K562 (cell line): ENCODE measurements around the gene SMIM36. TPM values are rescaled to one million over a fixed set of nuclear protein-coding genes. Genes with fewer than 3 reads are reported as not detected.

Experiments used
- ARID4B ChIP-seq: sonication (generic); formaldehyde crosslinking; IDR thresholded peaks from 2 replicates; pipeline ENCODE4 v1.8.0; 2022; ENCODE audit warnings: mild to moderate bottlenecking, missing genetic modification reagents
- CLOCK ChIP-seq: fragments of 250-450 bp; sonication (Bioruptor Pico); IDR thresholded peaks from 2 replicates; pipeline ENCODE4 v1.4.0; 2020; ENCODE audit warnings: mild to moderate bottlenecking, moderate library complexity, borderline replicate concordance
- EWSR1 ChIP-seq: fragments of 450-650 bp; IDR thresholded peaks from 2 replicates; pipeline ENCODE4 v1.6.1; 2018; ENCODE audit warnings: borderline replicate concordance, mild to moderate bottlenecking, low read depth, moderate library complexity; ENCODE audit not compliant: partially characterized antibody
- HSF4 ChIP-seq: fragments of 250-450 bp; sonication (Bioruptor Pico); IDR thresholded peaks from 2 replicates; pipeline ENCODE4 v2.1.2; 2022; ENCODE audit warnings: mild to moderate bottlenecking, moderate library complexity, borderline replicate concordance
- NKRF ChIP-seq: fragments of 450-650 bp; IDR thresholded peaks from 2 replicates; pipeline ENCODE4 v1.6.1; 2016; ENCODE audit warnings: borderline replicate concordance
- RERE ChIP-seq: sonication (generic); formaldehyde crosslinking; IDR thresholded peaks from 2 replicates; pipeline ENCODE4 v1.8.0; 2023; ENCODE audit warnings: missing genetic modification reagents, mild to moderate bottlenecking, borderline replicate concordance
- SNAPC5 ChIP-seq: fragments of 250-450 bp; sonication (Bioruptor Pico); IDR thresholded peaks from 2 replicates; pipeline ENCODE4 v1.8.0; 2021; ENCODE audit warnings: moderate library complexity, mild to moderate bottlenecking, inconsistent platforms
- ZBTB26 ChIP-seq: fragments of 450-650 bp; formaldehyde crosslinking; IDR thresholded peaks from 2 replicates; pipeline ENCODE4 v1.4.0; 2022; ENCODE audit warnings: missing genetic modification characterization
- ZNF124 ChIP-seq: sonication (generic); formaldehyde crosslinking; IDR thresholded peaks from 2 replicates; pipeline ENCODE4 v1.8.1; 2022; ENCODE audit warnings: missing genetic modification reagents
- ZNF143 ChIP-seq: sonication (generic); formaldehyde crosslinking; IDR thresholded peaks from 2 replicates; pipeline ENCODE4 v1.9.0; 2022; ENCODE audit warnings: mild to moderate bottlenecking, missing genetic modification reagents
- ZNF586 ChIP-seq: fragments of 450-650 bp; formaldehyde crosslinking; conservative IDR thresholded peaks from 2 replicates; pipeline ENCODE4 v1.4.0; 2020; ENCODE audit warnings: mild to moderate bottlenecking, moderate library complexity
- polyA plus RNA-seq, 8 experiments: library from polyadenylated mRNA; depleted of rRNA in 4 of 8; stranded (reverse) in 5 of 8; unstranded in 3 of 8; fragments of >200 nt; fragmentation: Nextera tagmentation in 2 of 8; fragmentation: Illumina TruSeq in 1 of 8; extraction: Ambion mirVana in 2 of 8; extraction: Trizol in 1 of 8; gene quantifications; 2 replicates each; pipeline versions ENCODE4 v1.2.1 to v1.2.3, GENCODE V29; 2011 to 2014; ENCODE audit warnings: inconsistent platforms in 1 of 8, missing spikeins in 1 of 8
- total RNA-seq, 7 experiments: library from RNA; depleted of rRNA in 6 of 7; stranded (reverse); fragments of >200 nt in 6 of 7; fragmentation: Illumina TruSeq in 2 of 7; extraction: Trizol in 2 of 7; gene quantifications; 2 replicates each; pipeline versions ENCODE4 v1.2.1 to v1.2.3, GENCODE V29; 2011 to 2021; ENCODE audit warnings: low replicate concordance in 1 of 7

The SMIM36 gene
- total and polyA plus RNA-seq, 9 of the 15 experiments (the other 6 are each of a cell fraction or from before 2014, with no cell fraction given) = not detected

- TF ChIP-seq ARID4B (CRISPR knock-in tag) (no peak), ZNF143 (CRISPR knock-in tag) (no peak), RERE (no peak), HSF4 (no peak), SNAPC5 (CRISPR knock-in tag) (no peak), ZNF124 (CRISPR knock-in tag) (no peak), ZNF586 (CRISPR knock-in tag) (no peak), CLOCK (no peak), NKRF (no peak), EWSR1 (no peak), ZBTB26 (CRISPR knock-in tag) (no peak)
These were observed 60.0 kb downstream of the SMIM36 start (continued) for GRCh38 chr17:55451203-55451641.
